Measurements from ENCODE around the gene EXOC4.
A peak's percentile ranks its signal among the peaks of the same experiment; 100 is the strongest.

The EXOC4 gene

GRCh38 chr7:133789974-133790373, 537.1 kb downstream of the EXOC4 start:
- peak; percentile 24; the same call in 1 of the 2 replicates for TF ChIP-seq CTCF (conservative IDR thresholded peaks at IDR 0.05)
- H3K27ac ChIP-seq, result no peak overlapping the region

- H3K27ac ChIP-seq, result no peak overlapping the region
- no peak for TF ChIP-seq CTCF (conservative IDR thresholded peaks at IDR 0.05)
Measured at GRCh38 chr7:133790911-133791310, 538.0 kb downstream of the EXOC4 start.

- H3K27ac ChIP-seq, result no peak overlapping the region
- TF ChIP-seq CTCF (conservative IDR thresholded peaks at IDR 0.05), result no peak
Measured at GRCh38 chr7:133794479-133794878, 541.6 kb downstream of the EXOC4 start.

GRCh38 chr7:133795068-133795665, 542.3 kb downstream of the EXOC4 start:
- no peak overlapping the region for H3K27ac ChIP-seq
- TF ChIP-seq CTCF (conservative IDR thresholded peaks at IDR 0.05), result no peak

GRCh38 chr7:133796782-133797745, 544.2 kb downstream of the EXOC4 start:
- TF ChIP-seq CTCF (conservative IDR thresholded peaks at IDR 0.05), result no peak
- no peak overlapping the region for H3K27ac ChIP-seq

- no peak overlapping the region for H3K27ac ChIP-seq
- TF ChIP-seq CTCF (conservative IDR thresholded peaks at IDR 0.05), result no peak
Measured at GRCh38 chr7:133797818-133798520, 545.1 kb downstream of the EXOC4 start.

GRCh38 chr7:133801341-133801740, 548.5 kb downstream of the EXOC4 start:
- TF ChIP-seq CTCF (conservative IDR thresholded peaks at IDR 0.05), result no peak
- H3K27ac ChIP-seq, result no peak overlapping the region

Data from VCaP (cell line).